IMR-90 (cell line): ENCODE data around the gene OR52M1.

Source experiments
- MXI1 ChIP-seq: IDR thresholded peaks from 2 replicates; pipeline ENCODE4 v1.6.1; 2012; ENCODE audit warnings: low read depth, mild to moderate bottlenecking, low read length, moderate library complexity, borderline replicate concordance
- POLR2A ChIP-seq: IDR thresholded peaks from 2 replicates; pipeline ENCODE4 v1.6.1; 2012; ENCODE audit warnings: mild to moderate bottlenecking, low read depth, low read length
- TF ChIP-seq, protein P1 (sequence below): conservative IDR thresholded peaks from 2 replicates; pipeline ENCODE4 v1.5.1; 2012; ENCODE audit warnings: mild to moderate bottlenecking, low read depth, low read length, improper control_type of control experiment

DNA sequence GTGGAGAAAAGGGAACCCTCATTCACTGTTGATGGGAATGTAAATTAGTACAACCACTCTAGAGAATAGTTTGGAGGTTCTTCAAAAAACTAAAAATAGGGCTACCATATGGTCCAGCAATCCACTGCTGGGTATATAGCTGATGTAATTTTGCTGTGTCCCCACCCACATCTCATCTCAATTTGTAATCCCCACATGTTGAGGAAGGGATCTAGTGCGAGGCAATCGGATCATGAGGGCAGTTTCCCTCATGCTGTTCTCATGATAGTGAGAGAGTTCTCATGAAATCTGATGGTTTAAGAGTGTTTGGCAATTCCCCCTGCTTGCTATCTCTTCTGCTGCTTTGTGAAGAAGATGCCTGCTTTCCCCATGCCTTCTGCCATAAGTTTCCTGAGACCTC, 17.1 kb upstream of the OR52M1 start:
- TF ChIP-seq, protein P1, sequence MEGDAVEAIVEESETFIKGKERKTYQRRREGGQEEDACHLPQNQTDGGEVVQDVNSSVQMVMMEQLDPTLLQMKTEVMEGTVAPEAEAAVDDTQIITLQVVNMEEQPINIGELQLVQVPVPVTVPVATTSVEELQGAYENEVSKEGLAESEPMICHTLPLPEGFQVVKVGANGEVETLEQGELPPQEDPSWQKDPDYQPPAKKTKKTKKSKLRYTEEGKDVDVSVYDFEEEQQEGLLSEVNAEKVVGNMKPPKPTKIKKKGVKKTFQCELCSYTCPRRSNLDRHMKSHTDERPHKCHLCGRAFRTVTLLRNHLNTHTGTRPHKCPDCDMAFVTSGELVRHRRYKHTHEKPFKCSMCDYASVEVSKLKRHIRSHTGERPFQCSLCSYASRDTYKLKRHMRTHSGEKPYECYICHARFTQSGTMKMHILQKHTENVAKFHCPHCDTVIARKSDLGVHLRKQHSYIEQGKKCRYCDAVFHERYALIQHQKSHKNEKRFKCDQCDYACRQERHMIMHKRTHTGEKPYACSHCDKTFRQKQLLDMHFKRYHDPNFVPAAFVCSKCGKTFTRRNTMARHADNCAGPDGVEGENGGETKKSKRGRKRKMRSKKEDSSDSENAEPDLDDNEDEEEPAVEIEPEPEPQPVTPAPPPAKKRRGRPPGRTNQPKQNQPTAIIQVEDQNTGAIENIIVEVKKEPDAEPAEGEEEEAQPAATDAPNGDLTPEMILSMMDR, result no peak
- TF ChIP-seq MXI1, result no peak
- TF ChIP-seq POLR2A, result no peak
